K562 (cell line): Measurements from ENCODE around the gene ALDOC. TPM values are rescaled to one million over a fixed set of nuclear protein-coding genes. Genes with fewer than 3 reads are reported as not detected.
A peak's percentile ranks its signal among the peaks of the same experiment; 100 is the strongest.

Source experiments
- ATAC-seq: fragments of 200-7000 bp; cut with Tn5 transposase; 3 replicates; pipeline ENCODE4 v1.9.1; 2020; ENCODE audit warnings: moderate library complexity
- BruUV-seq: library from RNA; stranded (reverse); fragments of 400-500 nt; replicated peaks from 2 replicates; lab custom pipeline; 2021; lab: Mats Ljungman, UMichigan
- CTCF ChIA-PET: fragments of 300-600 bp; formaldehyde crosslinking; extraction: SDS; loops from one replicate; lab custom pipeline; 2021; ENCODE audit warnings: low intra/inter-chr PET ratio; lab: Yijun Ruan, JAX
- POLR2A ChIA-PET: fragments of 300-600, 350-650 bp; sonication (Branson Sonifier 250); formaldehyde crosslinking; extraction: SDS; loops from one replicate; lab custom pipeline; 2021; ENCODE audit warnings: antibody characterized with exemption, inconsistent platforms; lab: Yijun Ruan, JAX
- DNase-seq, 4 experiments: peaks; one replicate each; pipeline versions ENCODE4 v3.0.0 to v3.0.0-alpha.2; 2011 to 2018; ENCODE audit warnings: low spot score in 3 of 4, mixed read lengths in 3 of 4; ENCODE audit errors: extremely low read depth in 1 of 4
- FAIRE-seq: peaks from 2 replicates; lab custom pipeline; 2011; peaks lifted over from hg19 to GRCh38; lab: Jason Lieb, UNC
- H2AFZ ChIP-seq: 2 replicates; pipeline ENCODE4 v1.6.0; 2011; ENCODE audit warnings: low read depth, low read length, control low read depth, inconsistent platforms
- H3K27ac ChIP-seq: fragments of 200-600 bp; 3 replicates; pipeline ENCODE4 v1.8.0; 2011; ENCODE audit warnings: low read depth, mild to moderate bottlenecking, control low read depth, inconsistent platforms, low read length, moderate library complexity, mixed read lengths; ENCODE audit errors: extremely low read depth
- H3K27me3 ChIP-seq, 2 experiments: fragments of 300-600 bp in 1 of 2; 2 replicates in 1 of 2; 3 replicates in 1 of 2; pipeline versions ENCODE4 v1.6.0 to v1.8.0; 2011; ENCODE audit warnings: inconsistent platforms in 2 of 2, low read length in 2 of 2, mild to moderate bottlenecking in 1 of 2, mixed read lengths in 1 of 2, moderate library complexity in 1 of 2; ENCODE audit not compliant: control insufficient read depth in 2 of 2, insufficient read depth in 2 of 2
- H3K36me3 ChIP-seq: fragments of 300-600 bp; 3 replicates; pipeline ENCODE4 v1.8.0; 2011; ENCODE audit warnings: mild to moderate bottlenecking, low read length, inconsistent platforms; ENCODE audit not compliant: control insufficient read depth, insufficient read depth
- H3K4me1 ChIP-seq, 2 experiments: fragments of 200-600 bp in 1 of 2; replicated peaks in 1 of 2; 2 replicates in 1 of 2; 3 replicates in 1 of 2; pipeline versions ENCODE4 v1.5.1 to v1.8.0; 2011; ENCODE audit warnings: inconsistent platforms in 2 of 2, low read length in 2 of 2, mild to moderate bottlenecking in 1 of 2, mixed read lengths in 1 of 2, moderate library complexity in 1 of 2; ENCODE audit not compliant: control insufficient read depth in 2 of 2, insufficient read depth in 2 of 2
- H3K4me2 ChIP-seq: 2 replicates; pipeline ENCODE4 v1.6.1; 2011; ENCODE audit warnings: low read length, control low read depth, inconsistent platforms, mixed read lengths; ENCODE audit not compliant: insufficient read depth
- H3K4me3 ChIP-seq: fragments of 200-600 bp; sonication (generic), shearing (Covaris generic); 2 replicates; pipeline ENCODE4 v1.5.1; 2016; ENCODE audit warnings: control low read depth, inconsistent platforms
- H3K79me2 ChIP-seq: fragments of 200-600 bp; 3 replicates; pipeline ENCODE4 v1.8.0; 2011; ENCODE audit warnings: low read length, inconsistent platforms; ENCODE audit not compliant: control insufficient read depth, insufficient read depth
- H3K9ac ChIP-seq, 2 experiments: 2 replicates each; pipeline versions ENCODE4 v1.6.0 to v1.6.1; 2011; ENCODE audit warnings: low read depth in 2 of 2, low read length in 2 of 2, control low read depth in 1 of 2, inconsistent platforms in 1 of 2, mild to moderate bottlenecking in 1 of 2, mixed read lengths in 1 of 2; ENCODE audit not compliant: insufficient read depth in 1 of 2
- H3K9me1 ChIP-seq: one replicate; pipeline ENCODE4 v1.6.0; 2011; ENCODE audit warnings: inconsistent platforms, mild to moderate bottlenecking, low read length, moderate library complexity; ENCODE audit not compliant: control insufficient read depth, insufficient read depth
- H3K9me3 ChIP-seq: replicated peaks from 2 replicates; pipeline ENCODE4 v1.5.1; 2011; ENCODE audit warnings: low read depth, low read length, inconsistent platforms; ENCODE audit not compliant: control insufficient read depth, insufficient read depth
- H4K20me1 ChIP-seq: replicated peaks from 2 replicates; pipeline ENCODE4 v1.6.1; 2011; ENCODE audit warnings: low read length, inconsistent platforms, mixed read lengths; ENCODE audit not compliant: control insufficient read depth, insufficient read depth
- ARHGAP35 ChIP-seq: fragments of 450-650 bp; IDR thresholded peaks from 2 replicates; pipeline ENCODE4 v1.6.1; 2018; ENCODE audit not compliant: partially characterized antibody
- C11orf30 ChIP-seq: fragments of 450-650 bp; IDR thresholded peaks from 2 replicates; pipeline ENCODE4 v1.6.1; 2016; ENCODE audit warnings: low read depth, mild to moderate bottlenecking
- CBFA2T3 ChIP-seq: fragments of 450-650 bp; IDR thresholded peaks from 2 replicates; pipeline ENCODE4 v1.6.1; 2017
- KDM2B ChIP-seq: fragments of 250-450 bp; sonication (Bioruptor Pico); IDR thresholded peaks from 2 replicates; pipeline ENCODE4 v1.8.0; 2021; ENCODE audit warnings: mild to moderate bottlenecking, moderate library complexity
- MAFF ChIP-seq: IDR thresholded peaks from 2 replicates; pipeline ENCODE4 v1.6.1; 2012; ENCODE audit warnings: low read length, improper control_type of control experiment
- MAFG ChIP-seq: fragments of 450-650 bp; conservative IDR thresholded peaks from 2 replicates; pipeline ENCODE4 v1.6.1; 2016; ENCODE audit warnings: missing genetic modification characterization, missing compliant biosample characterization
- ZFP1 ChIP-seq: fragments of 450-650 bp; formaldehyde crosslinking; IDR thresholded peaks from 2 replicates; pipeline ENCODE4 v1.4.0; 2020; ENCODE audit warnings: mild to moderate bottlenecking, mixed read lengths
- ZKSCAN8 ChIP-seq: fragments of 200-800 bp; sonication (Bioruptor generic); IDR thresholded peaks from 2 replicates; pipeline ENCODE4 v1.6.1; 2016; ENCODE audit warnings: missing genetic modification characterization, missing compliant biosample characterization
- ZNF316 ChIP-seq: fragments of 450-650 bp; IDR thresholded peaks from 2 replicates; pipeline ENCODE4 v1.6.1; 2016
- ZNF668 ChIP-seq: fragments of 250-450 bp; sonication (Bioruptor Pico); IDR thresholded peaks from 2 replicates; pipeline ENCODE4 v1.8.0; 2022; ENCODE audit warnings: mild to moderate bottlenecking, inconsistent platforms
- WGBS: fragments of 100-300 bp; shearing (Covaris generic); methylation state at CpG from one replicate; pipeline ENCODE4 v1.1.6; 2016; ENCODE audit warnings: low coverage, mixed read lengths; ENCODE audit not compliant: insufficient coverage; ENCODE audit errors: missing lambda C conversion rate; 5-methylcytosine and 5-hydroxymethylcytosine counted together
- in situ Hi-C: fragments of 300-500 bp; cut with MboI; formaldehyde crosslinking; loops from 4 replicates; pipeline ENCODE4 v1.15.0; 2018; ENCODE audit warnings: inconsistent platforms, mixed read lengths
- intact Hi-C: fragments of 100-400 bp; cut with micrococcal nuclease; formaldehyde crosslinking; loops from 2 replicates; pipeline ENCODE4 v1.14.2; 2022
- polyA plus RNA-seq, 8 experiments: library from polyadenylated mRNA; depleted of rRNA in 4 of 8; stranded (reverse) in 5 of 8; unstranded in 3 of 8; fragments of >200 nt; fragmentation: Nextera tagmentation in 2 of 8; fragmentation: Illumina TruSeq in 1 of 8; extraction: Ambion mirVana in 2 of 8; extraction: Trizol in 1 of 8; gene quantifications; 2 replicates each; pipeline versions ENCODE4 v1.2.1 to v1.2.3, GENCODE V29; 2011 to 2014; ENCODE audit warnings: inconsistent platforms in 1 of 8, missing spikeins in 1 of 8
- total RNA-seq, 7 experiments: library from RNA; depleted of rRNA in 6 of 7; stranded (reverse); fragments of >200 nt in 6 of 7; fragmentation: Illumina TruSeq in 2 of 7; extraction: Trizol in 2 of 7; gene quantifications; 2 replicates each; pipeline versions ENCODE4 v1.2.1 to v1.2.3, GENCODE V29; 2011 to 2021; ENCODE audit warnings: low replicate concordance in 1 of 7
- TF ChIP-seq, protein P1 (sequence below): sonication (generic); formaldehyde crosslinking; IDR thresholded peaks from 2 replicates; pipeline ENCODE4 v1.8.0; 2022; ENCODE audit warnings: mild to moderate bottlenecking, missing genetic modification reagents

ALDOC gene
- total and polyA plus RNA-seq, 9 of the 15 experiments (the other 6 are each of a cell fraction or from before 2014, with no cell fraction given), result 43.2 to 263 (median 99.2) TPM

DNA sequence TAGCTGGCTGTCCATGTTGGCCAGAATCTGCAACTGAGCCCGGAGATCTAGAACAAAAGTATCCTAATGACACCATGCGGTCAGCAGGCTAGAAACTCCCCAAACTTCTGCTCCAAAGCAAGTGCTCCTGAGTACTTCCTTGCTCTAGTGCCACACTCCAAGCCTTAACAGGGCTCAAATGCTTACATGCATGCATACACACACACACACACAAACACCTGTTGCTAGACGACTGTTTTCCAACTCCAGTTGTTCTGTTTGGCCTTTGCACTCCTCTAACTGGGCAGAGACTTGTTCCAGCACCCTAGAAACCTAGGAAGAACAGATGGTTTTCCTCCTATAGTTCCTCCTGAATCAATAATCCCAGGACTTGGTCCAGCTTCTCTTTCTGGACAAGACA is 7.7 kb upstream of the ALDOC start (continued):
- TF ChIP-seq, protein P1, sequence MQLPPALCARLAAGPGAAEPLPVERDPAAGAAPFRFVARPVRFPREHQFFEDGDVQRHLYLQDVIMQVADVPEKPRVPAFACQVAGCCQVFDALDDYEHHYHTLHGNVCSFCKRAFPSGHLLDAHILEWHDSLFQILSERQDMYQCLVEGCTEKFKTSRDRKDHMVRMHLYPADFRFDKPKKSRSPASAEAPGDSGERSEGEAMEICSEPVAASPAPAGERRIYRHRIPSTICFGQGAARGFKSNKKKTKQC, result no peak

- ChIA-PET POLR2A (interaction anchor here (1.0 to 16.7 kb wide), 3 partner anchors 10 to 79 kb away, joined by 4 to 274 read pairs (median 26); partner anchors contain the start of genes PIGS, SDF2, SPAG5 and SUPT6H), CTCF (no interaction called here)
- Histone ChIP-seq H3K9ac (no peak overlapping the region), H3K4me1 (peaks cover 2 to 4% of the 10 kb centered on the region in 2 experiments; a peak in 4 of 5 replicates), H3K79me2 (no peaks in the 10 kb centered on the region), H3K36me3 (peaks cover 95% of the 10 kb centered on the region), H2AFZ (no peak overlapping the region), H3K4me2 (no peak overlapping the region), H3K27ac (no peak overlapping the region), H4K20me1 (no peaks in the 10 kb centered on the region), H3K27me3 (no peaks in the 10 kb centered on the region), H3K9me3 (no peaks in the 10 kb centered on the region), H3K9me1 (peaks cover 3% of the 10 kb centered on the region), H3K4me3 (no peak overlapping the region)
- in situ Hi-C loops, result no loop called here
- BruUV-seq, result no TSS peak
- WGBS, result 95% methylated on average over 2 of the region's 2 CpGs
- no peak for ATAC-seq
- peak; percentile 65 for TF ChIP-seq C11orf30
- no peak for TF ChIP-seq ZNF668 (CRISPR knock-in tag)
- no peak for TF ChIP-seq KDM2B (CRISPR knock-in tag)
- no peak for TF ChIP-seq ARHGAP35
- TF ChIP-seq CBFA2T3, result no peak
- peak; percentile 82 for TF ChIP-seq ZNF316
- TF ChIP-seq MAFG (tag), result peak; percentile 60
- peak; percentile 42; the same call in 1 of the 2 replicates for TF ChIP-seq MAFF
- no peak for TF ChIP-seq ZKSCAN8 (CRISPR knock-in tag)
- TF ChIP-seq ZFP1 (CRISPR knock-in tag), result no peak
- intact Hi-C loops, result no loop called here
- FAIRE-seq, result no peak
- DNase-seq, result no peak
Measured at GRCh38 chr17:28582513-28582912, 5.8 kb upstream of the ALDOC start.
